VCaP (cell line): Measurements from ENCODE around the gene IGSF11.
"Not testable (repeated sequence)": the region's sequence is repeated elsewhere in the genome, so short reads cannot be mapped to it uniquely, and the experiment has no call there.

Experiments used
- H3K27ac ChIP-seq: fragments of 450-650 bp; 2 replicates; pipeline ENCODE4 v1.5.1; 2017
- TF ChIP-seq, protein P1 (sequence below): fragments of 450-650 bp; conservative IDR thresholded peaks from 2 replicates; pipeline ENCODE4 v1.5.1; 2017; ENCODE audit warnings: mild to moderate bottlenecking, moderate library complexity

Gene IGSF11, protein sequence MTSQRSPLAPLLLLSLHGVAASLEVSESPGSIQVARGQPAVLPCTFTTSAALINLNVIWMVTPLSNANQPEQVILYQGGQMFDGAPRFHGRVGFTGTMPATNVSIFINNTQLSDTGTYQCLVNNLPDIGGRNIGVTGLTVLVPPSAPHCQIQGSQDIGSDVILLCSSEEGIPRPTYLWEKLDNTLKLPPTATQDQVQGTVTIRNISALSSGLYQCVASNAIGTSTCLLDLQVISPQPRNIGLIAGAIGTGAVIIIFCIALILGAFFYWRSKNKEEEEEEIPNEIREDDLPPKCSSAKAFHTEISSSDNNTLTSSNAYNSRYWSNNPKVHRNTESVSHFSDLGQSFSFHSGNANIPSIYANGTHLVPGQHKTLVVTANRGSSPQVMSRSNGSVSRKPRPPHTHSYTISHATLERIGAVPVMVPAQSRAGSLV

DNA sequence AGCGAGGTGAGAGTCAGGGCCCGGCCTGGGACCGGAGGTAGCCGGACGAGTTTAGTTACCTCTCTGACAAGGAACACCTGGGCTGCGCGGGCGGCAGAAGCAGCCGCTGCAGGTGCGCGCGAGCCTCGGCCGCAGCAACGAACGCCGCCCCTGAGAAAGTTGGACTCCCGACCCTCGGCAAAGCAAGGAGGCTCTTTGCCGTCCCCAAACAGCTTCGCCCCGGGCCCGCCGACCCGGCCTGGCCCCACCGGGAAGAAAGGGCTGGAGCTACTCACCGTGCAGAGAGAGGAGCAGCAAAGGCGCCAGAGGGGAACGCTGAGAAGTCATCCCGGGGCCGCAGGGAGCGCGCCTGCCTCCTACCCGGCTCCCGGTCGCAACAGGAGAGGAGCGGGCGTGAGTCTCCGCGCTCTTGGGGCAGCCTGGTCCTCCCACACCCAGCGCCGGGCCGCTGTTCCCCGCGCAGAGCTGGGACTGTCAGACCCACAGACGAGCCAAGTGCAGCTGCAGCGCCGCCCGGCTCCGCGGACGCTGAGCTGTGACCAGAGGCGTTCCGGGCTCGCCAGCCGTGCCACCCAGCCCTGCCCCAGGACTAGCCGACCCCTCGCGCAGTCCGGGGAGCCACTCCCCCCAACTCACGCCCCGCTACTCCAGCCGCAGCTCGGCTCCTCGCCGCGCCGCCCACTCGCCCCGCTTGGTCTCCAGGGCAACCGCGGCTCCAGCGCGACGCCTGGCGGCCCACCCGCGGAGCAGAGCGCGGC is at the start of gene IGSF11:
TSS of gene IGSF11 (minus strand) at position 591 of the 758 bp plus-strand sequence. CDS start at position 327, 264 bp downstream.
- TF ChIP-seq, protein P1, sequence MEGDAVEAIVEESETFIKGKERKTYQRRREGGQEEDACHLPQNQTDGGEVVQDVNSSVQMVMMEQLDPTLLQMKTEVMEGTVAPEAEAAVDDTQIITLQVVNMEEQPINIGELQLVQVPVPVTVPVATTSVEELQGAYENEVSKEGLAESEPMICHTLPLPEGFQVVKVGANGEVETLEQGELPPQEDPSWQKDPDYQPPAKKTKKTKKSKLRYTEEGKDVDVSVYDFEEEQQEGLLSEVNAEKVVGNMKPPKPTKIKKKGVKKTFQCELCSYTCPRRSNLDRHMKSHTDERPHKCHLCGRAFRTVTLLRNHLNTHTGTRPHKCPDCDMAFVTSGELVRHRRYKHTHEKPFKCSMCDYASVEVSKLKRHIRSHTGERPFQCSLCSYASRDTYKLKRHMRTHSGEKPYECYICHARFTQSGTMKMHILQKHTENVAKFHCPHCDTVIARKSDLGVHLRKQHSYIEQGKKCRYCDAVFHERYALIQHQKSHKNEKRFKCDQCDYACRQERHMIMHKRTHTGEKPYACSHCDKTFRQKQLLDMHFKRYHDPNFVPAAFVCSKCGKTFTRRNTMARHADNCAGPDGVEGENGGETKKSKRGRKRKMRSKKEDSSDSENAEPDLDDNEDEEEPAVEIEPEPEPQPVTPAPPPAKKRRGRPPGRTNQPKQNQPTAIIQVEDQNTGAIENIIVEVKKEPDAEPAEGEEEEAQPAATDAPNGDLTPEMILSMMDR, result peak; percentile 83
- no peak within 1 kb of the TSS for H3K27ac ChIP-seq

DNA sequence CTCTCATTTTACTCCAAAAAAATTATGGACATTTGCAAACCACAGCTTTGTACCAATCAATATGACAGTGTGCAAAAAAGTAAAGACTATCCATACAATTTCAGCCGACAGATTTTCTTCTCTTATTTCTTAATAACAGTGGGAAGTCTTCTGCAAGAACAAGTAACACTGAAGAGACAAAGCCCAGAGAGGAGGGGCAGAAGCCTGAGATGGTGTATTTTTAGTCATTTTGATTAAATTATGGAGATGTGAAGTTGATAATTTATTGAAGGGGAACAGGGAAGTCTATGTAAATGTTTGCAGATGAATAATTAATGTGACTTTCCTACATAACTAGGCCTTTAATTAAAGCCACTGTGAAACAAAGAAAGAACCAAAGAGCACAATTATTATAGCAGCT is 45.7 kb upstream of the IGSF11 start:
- H3K27ac ChIP-seq, result no peak overlapping the region
- TF ChIP-seq, protein P1, result no peak

DNA sequence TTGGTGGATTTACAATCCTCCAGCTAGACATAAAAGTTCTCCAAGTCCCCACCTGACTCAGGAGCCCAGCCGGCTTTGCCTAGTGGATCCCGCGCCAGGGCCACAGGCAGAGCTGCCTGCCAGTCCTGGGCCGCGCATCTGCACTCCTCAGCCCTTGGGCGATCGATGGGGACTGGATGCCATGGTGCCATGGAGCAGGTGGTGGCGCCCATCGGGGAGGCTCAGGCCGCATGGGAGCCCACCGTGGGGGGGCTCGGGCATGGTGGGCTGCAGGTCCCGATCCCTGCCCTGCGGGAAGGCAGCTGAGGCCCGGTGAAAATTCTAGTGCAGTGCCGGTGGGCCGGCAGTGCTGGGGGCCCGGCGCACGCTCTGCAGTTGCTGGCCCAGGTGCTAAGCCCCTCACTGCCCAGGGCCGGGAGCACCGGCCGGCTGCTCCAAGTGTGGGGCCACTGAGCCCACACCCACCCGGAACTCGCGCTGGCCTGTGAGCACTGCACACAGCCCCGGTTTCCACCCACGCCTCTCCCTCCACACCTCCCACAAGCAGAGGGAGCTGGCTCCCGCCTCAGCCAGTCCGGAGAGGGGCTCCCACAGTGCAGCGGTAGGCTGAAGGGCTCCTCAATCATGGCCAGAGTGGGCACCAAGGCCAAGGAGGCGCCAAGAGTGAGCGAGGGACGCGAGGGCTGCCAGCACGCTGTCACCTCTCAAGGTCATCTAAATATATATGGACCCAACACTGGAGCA is 38.8 kb upstream of the IGSF11 start:
- H3K27ac ChIP-seq, result no peak overlapping the region
- TF ChIP-seq, protein P1, result no peak

DNA sequence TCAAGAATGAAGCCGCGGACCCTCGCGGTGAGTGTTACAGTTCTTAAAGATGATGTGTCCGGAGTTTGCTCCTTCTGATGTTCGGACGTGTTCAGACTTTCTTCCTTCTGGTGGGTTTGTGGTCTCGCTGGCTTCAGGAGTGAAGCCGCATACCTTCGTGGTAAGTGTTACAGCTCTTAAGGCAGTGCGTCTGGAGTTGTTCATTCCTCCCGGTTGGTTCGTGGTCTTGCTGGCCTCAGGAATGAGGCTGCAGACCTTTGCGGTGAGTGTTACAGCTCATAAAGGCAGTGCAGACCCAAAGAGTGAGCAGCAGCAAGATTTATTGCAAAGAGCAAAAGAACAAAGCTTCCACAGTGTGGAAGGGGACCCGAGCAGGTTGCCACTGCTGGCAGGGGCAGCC is 37.8 kb upstream of the IGSF11 start:
- H3K27ac ChIP-seq, result not testable (repeated sequence)

DNA sequence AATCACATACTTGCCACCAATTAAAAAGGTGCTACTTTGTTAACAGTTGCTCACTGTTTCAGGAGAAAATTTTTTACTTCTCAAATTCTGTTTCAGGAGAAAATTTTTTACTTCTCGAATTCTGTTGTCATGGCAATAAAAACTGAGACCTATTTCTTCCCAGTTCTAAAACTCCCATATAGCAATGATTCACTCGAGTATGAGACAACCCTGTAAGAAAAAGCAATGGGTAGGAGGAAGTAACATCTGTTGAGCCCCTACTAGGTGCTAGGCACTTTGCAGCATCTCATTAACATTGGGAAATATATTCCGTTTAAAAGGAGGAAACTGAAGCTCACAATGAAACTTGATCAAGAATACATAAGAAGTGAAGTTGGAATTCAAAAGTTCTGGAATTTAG is 35.1 kb upstream of the IGSF11 start:
- TF ChIP-seq, protein P1, result no peak
- H3K27ac ChIP-seq, result no peak overlapping the region

DNA sequence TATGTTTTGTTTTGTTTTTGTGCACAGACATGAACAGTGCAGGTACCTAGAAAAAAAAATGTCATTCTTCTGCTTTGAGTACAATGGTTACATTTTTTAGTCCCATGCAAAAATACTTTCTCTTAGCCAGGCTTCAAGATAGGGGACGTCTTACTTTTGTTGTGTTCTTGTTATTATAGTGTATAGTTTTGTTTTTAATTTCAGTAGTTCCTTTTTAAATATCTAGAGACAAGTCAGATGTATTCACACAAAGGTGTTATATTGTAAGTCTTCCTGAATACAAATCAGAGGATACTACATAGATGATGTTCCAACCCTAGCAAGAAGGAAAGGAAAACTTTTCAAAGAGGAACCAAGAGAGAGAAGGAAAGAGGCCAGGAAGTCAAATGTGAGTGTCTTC is 28.8 kb upstream of the IGSF11 start:
- TF ChIP-seq, protein P1, result no peak
- no peak overlapping the region for H3K27ac ChIP-seq

DNA sequence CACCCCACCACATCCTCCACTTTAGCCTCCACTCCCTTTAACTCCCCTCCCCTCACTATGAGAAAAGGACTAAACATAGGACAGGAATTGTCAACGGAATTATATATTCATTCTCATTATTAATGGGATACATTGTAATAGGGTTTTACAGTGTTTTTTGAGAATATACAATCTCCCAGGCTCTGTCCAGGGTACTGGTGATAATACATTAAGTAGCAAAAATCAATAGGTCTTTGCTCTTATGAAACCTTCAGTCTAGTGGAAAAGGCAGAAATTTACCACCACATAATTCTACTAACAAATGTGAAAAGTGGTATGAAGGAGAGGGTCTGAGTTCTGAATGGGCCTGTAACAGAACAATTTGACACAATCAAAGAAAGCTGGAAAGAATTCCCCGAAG is 28.2 kb upstream of the IGSF11 start:
- TF ChIP-seq, protein P1, result no peak
- no peak overlapping the region for H3K27ac ChIP-seq
